ENCODE measurements around the gene BPIFA2.

The BPIFA2 gene

GRCh38 chr20:33139467-33139866, 28.5 kb upstream of the BPIFA2 start:
- no peak overlapping the region for H3K27ac Mint-ChIP-seq
- DNase-seq (no peak), ATAC-seq (no peak)
- no peaks in the 10 kb centered on the region for H3K9me3 Mint-ChIP-seq
- no peaks in the 10 kb centered on the region for H3K36me3 Mint-ChIP-seq (ENCODE audit: low read depth)
- no peaks in the 10 kb centered on the region for H3K4me1 Mint-ChIP-seq
- peaks cover 5% of the 10 kb centered on the region for H3K27me3 Mint-ChIP-seq
- no peak overlapping the region for H3K4me3 Mint-ChIP-seq

DNA sequence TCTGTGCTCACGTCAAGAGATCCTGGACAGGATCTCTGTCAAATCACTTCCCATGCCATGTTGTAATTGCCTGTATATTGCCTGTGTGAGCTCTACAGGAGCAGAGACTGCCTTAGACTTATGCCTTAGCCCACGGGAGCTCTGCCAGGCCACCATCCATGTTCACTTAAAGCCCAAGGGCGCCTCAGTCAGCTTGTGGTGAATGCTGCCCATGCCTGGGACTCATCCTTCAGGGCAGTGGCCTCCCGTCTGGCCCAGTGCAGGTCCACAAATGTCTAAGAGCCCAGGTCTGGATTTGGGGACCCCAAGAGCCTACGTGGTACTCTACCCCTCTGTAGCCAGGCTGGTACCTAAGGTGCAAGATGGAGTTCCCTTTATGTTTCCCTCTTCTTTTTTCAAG, 22.4 kb upstream of the BPIFA2 start:
- H3K4me1 Mint-ChIP-seq, result no peaks in the 10 kb centered on the region
- ATAC-seq, result no peak
- H3K36me3 Mint-ChIP-seq (ENCODE audit: low read depth), result no peaks in the 10 kb centered on the region
- no peak overlapping the region for H3K4me3 Mint-ChIP-seq
- H3K27me3 Mint-ChIP-seq, result peaks cover 34% of the 10 kb centered on the region
- no peaks in the 10 kb centered on the region for H3K9me3 Mint-ChIP-seq
- DNase-seq, result no peak
- H3K27ac Mint-ChIP-seq, result no peak overlapping the region

DNA sequence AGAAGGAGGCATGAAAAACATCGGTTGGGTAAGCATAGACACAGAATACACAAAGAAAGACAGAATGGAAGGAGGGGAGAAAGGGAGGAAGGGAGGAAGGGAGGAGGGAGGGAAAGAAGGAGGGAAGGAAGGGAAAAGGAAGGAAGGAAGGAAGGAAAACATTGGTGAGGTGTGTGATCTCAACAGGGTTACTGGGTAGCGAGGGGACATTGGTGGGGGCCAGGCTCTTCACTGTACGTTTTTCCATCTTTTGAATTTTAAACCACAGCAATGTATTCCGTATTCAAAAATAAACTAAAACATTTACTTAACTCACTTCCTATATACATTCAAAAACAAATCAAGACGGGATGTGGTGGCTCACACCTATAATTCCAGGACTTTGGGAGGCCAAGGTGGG, 20.7 kb upstream of the BPIFA2 start:
- peaks cover 36% of the 10 kb centered on the region for H3K27me3 Mint-ChIP-seq
- ATAC-seq, result no peak
- H3K9me3 Mint-ChIP-seq, result no peaks in the 10 kb centered on the region
- no peak for DNase-seq
- H3K36me3 Mint-ChIP-seq (ENCODE audit: low read depth), result no peaks in the 10 kb centered on the region
- no peak overlapping the region for H3K27ac Mint-ChIP-seq
- H3K4me3 Mint-ChIP-seq, result no peak overlapping the region
- no peaks in the 10 kb centered on the region for H3K4me1 Mint-ChIP-seq

DNA sequence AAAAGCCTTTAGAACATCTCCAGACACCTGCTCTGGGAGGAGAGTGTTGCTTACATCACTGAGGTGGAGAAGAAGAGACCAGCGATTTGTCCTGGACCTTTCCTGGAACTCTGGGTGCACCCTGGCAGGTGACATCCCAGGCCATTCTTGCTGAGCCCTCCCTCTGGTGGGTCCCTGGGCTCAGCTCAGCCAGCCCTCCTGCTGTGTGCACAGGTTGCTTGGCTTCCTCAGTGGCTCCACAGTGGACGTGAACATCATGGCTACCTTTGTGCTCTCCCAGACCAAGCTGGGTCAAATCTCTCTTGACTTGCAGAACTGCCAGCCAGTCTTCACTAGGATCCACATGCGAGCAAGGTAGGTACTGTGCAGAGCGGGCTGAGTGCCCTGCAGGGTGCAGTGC, 19.9 kb upstream of the BPIFA2 start:
- Mint-ChIP-seq H3K27ac (no peak overlapping the region), H3K4me3 (no peak overlapping the region), H3K4me1 (no peaks in the 10 kb centered on the region), H3K9me3 (no peaks in the 10 kb centered on the region), H3K27me3 (peaks cover 36% of the 10 kb centered on the region), H3K36me3 (ENCODE audit: low read depth) (no peaks in the 10 kb centered on the region)
- ATAC-seq (no peak), DNase-seq (no peak)

GRCh38 chr20:33154252-33154651, 13.7 kb upstream of the BPIFA2 start:
- Mint-ChIP-seq H3K27me3 (peaks cover 17% of the 10 kb centered on the region), H3K4me1 (no peaks in the 10 kb centered on the region), H3K4me3 (no peak overlapping the region), H3K9me3 (no peaks in the 10 kb centered on the region), H3K27ac (no peak overlapping the region), H3K36me3 (ENCODE audit: low read depth) (no peaks in the 10 kb centered on the region)
- DNase-seq (no peak), ATAC-seq (no peak)

- Mint-ChIP-seq H3K4me3 (no peak overlapping the region), H3K9me3 (no peaks in the 10 kb centered on the region), H3K36me3 (ENCODE audit: low read depth) (no peaks in the 10 kb centered on the region), H3K27ac (no peak overlapping the region), H3K27me3 (peaks cover 10% of the 10 kb centered on the region), H3K4me1 (no peaks in the 10 kb centered on the region)
- no peak for ATAC-seq
- DNase-seq, result no peak
Observed at GRCh38 chr20:33158637-33159385, 9.1 kb upstream of the BPIFA2 start.

DNA sequence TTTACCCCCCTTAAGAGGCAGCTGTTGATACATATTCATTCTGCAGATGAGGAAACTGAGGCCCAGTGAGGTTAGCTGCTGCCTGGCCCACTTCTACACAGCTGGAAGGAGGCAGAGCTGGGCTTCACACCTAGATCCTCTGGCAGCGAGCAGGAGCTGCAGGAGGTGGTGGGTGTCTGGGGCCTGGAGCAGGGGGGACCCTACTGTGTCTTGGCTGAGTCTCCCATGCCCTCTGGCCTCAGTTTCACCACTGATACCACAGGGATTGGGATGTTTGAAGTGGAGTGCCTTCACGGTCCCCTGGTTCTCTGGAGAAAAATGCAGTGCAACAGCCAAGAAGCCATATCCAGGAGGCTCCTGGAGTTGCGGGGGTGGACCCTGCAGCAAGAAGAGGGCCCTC, 8.2 kb upstream of the BPIFA2 start:
- no peak for DNase-seq
- ATAC-seq, result no peak
- Mint-ChIP-seq H3K9me3 (no peaks in the 10 kb centered on the region), H3K36me3 (ENCODE audit: low read depth) (no peaks in the 10 kb centered on the region), H3K27me3 (peaks cover 4% of the 10 kb centered on the region), H3K4me3 (no peak overlapping the region), H3K27ac (no peak overlapping the region), H3K4me1 (no peaks in the 10 kb centered on the region)

- ATAC-seq (no peak), DNase-seq (no peak)
- H3K27me3 Mint-ChIP-seq, result peaks cover 4% of the 10 kb centered on the region
- no peaks in the 10 kb centered on the region for H3K9me3 Mint-ChIP-seq
- no peaks in the 10 kb centered on the region for H3K36me3 Mint-ChIP-seq (ENCODE audit: low read depth)
- no peak overlapping the region for H3K27ac Mint-ChIP-seq
- no peak overlapping the region for H3K4me3 Mint-ChIP-seq
- H3K4me1 Mint-ChIP-seq, result no peaks in the 10 kb centered on the region
Observed at GRCh38 chr20:33160681-33161080, 7.3 kb upstream of the BPIFA2 start.

GRCh38 chr20:33162313-33162712, 5.6 kb upstream of the BPIFA2 start:
- Mint-ChIP-seq H3K36me3 (ENCODE audit: low read depth) (no peaks in the 10 kb centered on the region), H3K4me3 (no peak overlapping the region), H3K9me3 (no peaks in the 10 kb centered on the region), H3K27me3 (no peaks in the 10 kb centered on the region), H3K27ac (no peak overlapping the region), H3K4me1 (no peaks in the 10 kb centered on the region)
- ATAC-seq (no peak), DNase-seq (no peak)

DNA sequence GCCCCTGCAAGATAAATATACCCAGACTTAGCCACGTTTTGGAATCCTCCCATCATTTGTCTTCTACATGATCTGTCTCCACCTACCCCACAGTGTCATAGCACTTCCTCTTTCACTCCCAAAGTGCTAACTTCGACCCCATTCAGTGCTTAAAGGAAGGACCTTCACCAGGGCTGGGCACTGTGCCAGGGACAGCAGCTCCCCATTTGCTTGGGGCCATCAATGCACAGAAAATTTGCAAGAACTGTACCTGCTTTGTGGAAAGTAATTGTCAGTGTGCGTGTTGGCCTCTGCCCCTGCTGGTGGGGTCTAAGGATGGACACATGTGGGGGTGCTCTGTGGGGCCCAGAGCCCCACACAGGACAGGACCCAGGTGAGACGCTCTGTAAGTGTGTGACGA, 5.2 kb upstream of the BPIFA2 start:
- Mint-ChIP-seq H3K9me3 (no peaks in the 10 kb centered on the region), H3K27ac (no peak overlapping the region), H3K27me3 (no peaks in the 10 kb centered on the region), H3K36me3 (ENCODE audit: low read depth) (no peaks in the 10 kb centered on the region), H3K4me1 (no peaks in the 10 kb centered on the region), H3K4me3 (no peak overlapping the region)
- ATAC-seq, result no peak
- no peak for DNase-seq

GRCh38 chr20:33163856-33164762, 3.9 kb upstream of the BPIFA2 start:
- Mint-ChIP-seq H3K36me3 (ENCODE audit: low read depth) (peaks cover 2% of the 10 kb centered on the region), H3K4me1 (no peaks in the 10 kb centered on the region), H3K27me3 (no peaks in the 10 kb centered on the region), H3K4me3 (no peak overlapping the region), H3K27ac (no peak overlapping the region), H3K9me3 (peaks cover 7% of the 10 kb centered on the region)
- no peak for ATAC-seq
- DNase-seq, result no peak

GRCh38 chr20:33164763-33165095, 3.2 kb upstream of the BPIFA2 start:
- ATAC-seq (no peak), DNase-seq (no peak)
- H3K27ac Mint-ChIP-seq, result no peak overlapping the region
- no peaks in the 10 kb centered on the region for H3K27me3 Mint-ChIP-seq
- no peaks in the 10 kb centered on the region for H3K4me1 Mint-ChIP-seq
- H3K9me3 Mint-ChIP-seq, result peaks cover 13% of the 10 kb centered on the region
- H3K36me3 Mint-ChIP-seq (ENCODE audit: low read depth), result peaks cover 2% of the 10 kb centered on the region
- no peak overlapping the region for H3K4me3 Mint-ChIP-seq

DNA sequence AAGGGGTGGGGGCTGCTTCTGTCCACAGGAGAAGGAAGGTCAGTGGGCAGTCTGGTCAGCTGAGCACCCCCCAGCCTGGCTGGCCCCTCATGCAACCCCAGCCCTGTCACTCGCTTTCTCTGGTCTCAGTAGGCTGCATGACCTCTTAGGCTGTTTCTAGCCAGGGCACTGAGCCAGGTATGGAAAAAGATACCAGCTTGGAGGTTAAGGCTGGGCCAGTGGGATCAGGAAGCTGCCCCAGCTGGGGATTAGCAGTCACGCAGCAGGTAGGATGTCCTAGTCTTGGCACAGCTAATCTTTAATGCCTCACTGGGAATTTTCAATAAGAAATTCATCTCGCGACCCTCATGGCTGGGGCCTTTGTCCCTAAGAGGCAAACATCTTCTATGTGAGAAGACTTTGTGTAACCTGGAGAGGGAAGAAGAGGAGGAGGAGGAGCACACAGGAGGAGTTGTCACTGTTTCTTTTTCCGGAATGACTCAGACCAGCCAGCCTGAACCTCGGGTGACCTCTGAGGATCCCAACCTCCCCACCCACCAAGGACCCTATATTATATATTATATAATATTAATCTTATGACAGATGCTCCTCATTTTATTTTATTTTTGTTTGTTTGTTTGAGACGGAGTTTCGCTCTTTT, 2.4 kb upstream of the BPIFA2 start:
- Mint-ChIP-seq H3K36me3 (ENCODE audit: low read depth) (peaks cover 2% of the 10 kb centered on the region), H3K27ac (no peak overlapping the region), H3K9me3 (peaks cover 18% of the 10 kb centered on the region), H3K4me1 (no peaks in the 10 kb centered on the region), H3K27me3 (no peaks in the 10 kb centered on the region), H3K4me3 (no peak overlapping the region)
- DNase-seq (no peak), ATAC-seq (no peak)

DNA sequence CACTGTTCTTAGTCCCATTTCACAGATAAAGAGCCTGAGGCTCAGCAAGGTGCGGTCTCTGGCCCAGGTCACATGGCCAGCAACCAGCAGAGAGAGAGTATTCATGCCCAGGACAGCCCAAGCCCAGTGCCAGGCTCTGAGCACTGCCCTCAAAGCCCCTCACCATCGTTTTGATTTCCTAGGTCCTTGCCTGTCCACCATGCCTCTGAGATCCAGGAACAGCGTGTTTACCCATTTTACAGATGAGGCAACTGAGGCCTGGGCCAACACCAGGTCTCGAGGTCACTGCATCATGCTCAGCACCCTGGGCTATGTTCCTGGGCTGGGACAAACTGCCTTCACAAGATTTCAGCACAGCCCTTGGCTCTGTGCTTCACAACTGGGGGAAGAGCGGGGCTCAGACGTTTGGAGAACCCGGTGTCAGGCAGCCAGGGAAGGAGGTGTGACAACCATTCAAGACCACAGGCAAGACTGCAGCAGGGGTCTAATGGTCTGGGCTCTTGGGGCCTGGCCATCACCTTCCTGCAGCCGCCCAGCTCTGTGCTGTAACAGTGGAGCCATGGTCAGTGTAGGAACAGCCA, 1.3 kb upstream of the BPIFA2 start:
- no peak for ATAC-seq
- no peaks in the 10 kb centered on the region for H3K4me1 Mint-ChIP-seq
- DNase-seq, result no peak
- peaks cover 24% of the 10 kb centered on the region for H3K9me3 Mint-ChIP-seq
- H3K4me3 Mint-ChIP-seq, result no peak overlapping the region
- no peak overlapping the region for H3K27ac Mint-ChIP-seq
- H3K36me3 Mint-ChIP-seq (ENCODE audit: low read depth), result peaks cover 2% of the 10 kb centered on the region
- H3K27me3 Mint-ChIP-seq, result no peaks in the 10 kb centered on the region

All from activated naive CD8-positive, alpha-beta T cell treated with anti-CD3 and anti-CD28 coated beads, Interleukin-2, amount 50 U/mL, for 24 hours (primary cell).